GM12873 (cell line): ENCODE data around the gene ZNF660.

Experiments
- CTCF ChIP-seq: IDR thresholded peaks from 2 replicates; pipeline ENCODE4 v1.5.1; 2012; ENCODE audit warnings: low read depth, mild to moderate bottlenecking, moderate library complexity, low read length, control low read depth; ENCODE audit not compliant: insufficient read depth; ENCODE audit errors: missing control alignments

The ZNF660 gene

GRCh38 chr3:44584646-44585501 is at the start of gene ZNF660:
Gene ZNF660, plus strand, starts transcription at chr3:44584964. Its CDS starts 9,230 bp downstream, at chr3:44594194.
- TF ChIP-seq CTCF = no peak

- TF ChIP-seq CTCF = no peak
Measured at GRCh38 chr3:44535364-44535763, 49.4 kb upstream of the ZNF660 start.

- TF ChIP-seq CTCF = peak; percentile 13
Measured at GRCh38 chr3:44554626-44555592, 29.9 kb upstream of the ZNF660 start, which contains the start of gene ZKSCAN7. Gene ZKSCAN7, plus strand, starts transcription at chr3:44555193. Its CDS starts 1,855 bp downstream, at chr3:44557048.

- TF ChIP-seq CTCF = no peak
Measured at GRCh38 chr3:44555723-44556122, 29.0 kb upstream of the ZNF660 start.

GRCh38 chr3:44557074-44557473 is 27.7 kb upstream of the ZNF660 start:
- no peak for TF ChIP-seq CTCF

- TF ChIP-seq CTCF = no peak
Measured at GRCh38 chr3:44561076-44561475, 23.7 kb upstream of the ZNF660 start.

- TF ChIP-seq CTCF = no peak
Measured at GRCh38 chr3:44562147-44562546, 22.6 kb upstream of the ZNF660 start.
